ENCODE results near the gene LRRC1.
A peak's percentile ranks its signal among the peaks of the same experiment; 100 is the strongest.
"Not testable (repeated sequence)": the region's sequence is repeated elsewhere in the genome, so short reads cannot be mapped to it uniquely, and the experiment has no call there.

The LRRC1 gene

DNA sequence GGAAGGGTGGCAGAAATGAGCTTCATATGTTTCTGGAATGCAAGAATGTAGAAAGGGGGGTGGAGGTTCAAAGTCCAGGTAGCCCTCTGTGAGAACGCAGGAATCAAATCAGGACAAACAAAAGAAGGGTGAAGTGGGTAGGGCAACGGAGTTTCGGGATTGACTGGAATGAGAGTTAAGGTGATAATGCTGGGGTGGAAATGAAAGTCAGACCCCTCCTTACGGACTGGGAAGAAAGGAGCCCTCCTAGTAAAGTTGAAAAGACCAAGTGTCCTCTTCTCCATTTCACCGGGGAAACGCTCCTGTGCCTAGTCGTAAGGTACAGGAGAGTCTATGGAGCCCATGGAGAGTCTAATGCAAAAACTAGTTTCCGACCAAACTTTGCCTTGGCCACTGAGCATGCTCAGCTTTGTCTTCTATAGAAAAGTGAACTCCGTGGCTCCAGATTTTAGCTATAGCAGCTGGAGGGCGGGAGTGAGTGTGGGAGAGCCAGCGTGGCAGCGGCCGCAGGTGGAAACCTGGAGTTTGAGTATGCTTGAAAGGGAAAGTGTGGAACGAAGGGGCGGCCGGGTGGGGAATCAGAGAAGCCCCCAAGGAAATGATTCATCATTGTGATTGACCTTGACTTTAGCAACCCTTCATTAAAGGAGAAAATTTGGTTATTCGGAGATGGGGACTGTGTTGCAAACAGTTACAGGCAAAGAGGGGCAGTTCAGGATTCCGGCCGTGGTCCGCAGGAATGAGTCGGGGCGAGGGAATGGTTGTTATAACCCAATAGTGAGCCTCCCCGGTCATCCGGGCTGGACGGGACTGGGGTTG, 1.3 kb upstream of the LRRC1 start:
- DNase-seq = peak; percentile 68

DNA sequence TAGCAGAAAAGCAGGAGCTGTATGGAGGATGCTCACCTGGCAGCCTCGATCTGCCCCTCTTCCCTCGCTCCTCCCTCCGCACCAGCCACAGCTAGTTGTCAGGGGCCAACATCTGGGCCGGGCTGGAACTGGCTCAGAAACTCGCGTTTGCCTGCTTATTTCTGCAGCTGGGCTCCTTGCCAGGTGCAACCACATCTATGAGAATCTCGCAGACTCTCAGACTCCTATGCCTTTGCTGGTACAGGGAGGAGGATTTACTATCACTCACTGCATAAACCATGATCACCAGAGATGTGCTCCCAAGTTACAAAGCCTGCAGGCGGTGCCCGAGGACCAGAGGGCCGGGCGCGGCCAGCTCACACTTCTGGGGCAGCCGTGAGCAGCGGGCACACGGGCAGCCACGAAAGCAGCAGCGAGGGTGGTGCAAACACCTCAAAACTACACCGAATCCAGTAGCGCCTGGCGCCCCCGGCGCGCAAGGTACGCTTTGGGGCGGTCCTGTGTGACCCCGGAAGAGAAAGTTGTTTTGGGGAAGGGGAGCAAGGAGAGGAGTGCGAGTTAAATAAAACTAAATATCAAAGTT, 577 bp upstream of the LRRC1 start:
- DNase-seq = no peak

DNA sequence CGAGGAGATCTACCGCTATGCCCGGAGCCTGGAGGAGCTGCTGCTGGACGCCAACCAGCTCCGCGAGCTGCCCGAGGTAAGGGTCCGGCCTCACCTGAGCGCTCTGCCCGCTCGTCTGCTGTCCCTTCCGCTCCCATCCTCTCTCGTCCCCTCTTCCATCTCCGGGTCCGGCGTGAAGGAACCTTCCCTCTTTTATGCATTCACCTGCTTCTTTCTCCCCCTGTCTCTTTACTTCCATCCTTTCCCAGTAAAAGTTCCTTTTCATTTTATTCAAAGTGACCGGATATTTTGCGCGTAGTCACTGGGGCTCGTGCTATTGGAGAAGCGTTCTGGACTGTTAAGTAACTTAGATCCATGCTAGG, 516 bp downstream of the LRRC1 start:
- no peak for DNase-seq

DNA sequence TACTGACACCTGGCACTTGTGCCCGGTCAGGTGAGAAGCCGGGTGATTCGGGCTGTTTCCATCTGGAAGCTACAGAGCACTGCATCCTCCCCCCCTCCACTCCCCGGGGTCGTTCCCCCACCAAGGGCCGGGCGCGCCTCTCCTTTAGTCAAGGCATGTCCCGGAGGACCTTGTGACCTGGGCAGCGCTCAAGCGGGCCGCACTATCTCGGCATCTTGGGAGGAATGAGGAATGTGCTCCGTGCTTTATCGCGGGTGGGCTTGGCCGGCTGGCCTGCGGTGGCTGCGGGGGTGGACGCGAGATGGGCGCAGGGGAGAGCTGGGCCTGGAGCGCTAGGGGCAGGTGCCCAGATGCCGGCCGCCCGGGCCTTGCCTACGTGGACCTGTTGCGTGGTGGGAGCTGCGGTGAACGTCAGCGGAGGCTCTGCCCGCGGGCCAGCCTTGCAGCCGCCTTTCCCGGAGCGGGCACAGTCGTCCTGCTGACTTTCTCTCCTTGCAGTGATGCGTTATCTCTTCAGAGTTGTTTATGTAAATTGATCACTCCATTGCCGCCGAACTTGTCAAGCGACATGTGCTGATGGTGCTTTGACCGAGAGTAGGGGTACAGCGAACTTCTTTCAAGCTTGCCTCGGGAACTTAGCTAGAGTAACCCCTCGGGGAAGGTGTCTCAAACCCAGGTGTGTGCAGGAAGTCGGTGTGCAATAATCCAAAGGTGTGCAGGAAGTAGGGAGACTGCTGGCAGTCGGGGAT, 1.1 kb downstream of the LRRC1 start:
- no peak for DNase-seq

DNA sequence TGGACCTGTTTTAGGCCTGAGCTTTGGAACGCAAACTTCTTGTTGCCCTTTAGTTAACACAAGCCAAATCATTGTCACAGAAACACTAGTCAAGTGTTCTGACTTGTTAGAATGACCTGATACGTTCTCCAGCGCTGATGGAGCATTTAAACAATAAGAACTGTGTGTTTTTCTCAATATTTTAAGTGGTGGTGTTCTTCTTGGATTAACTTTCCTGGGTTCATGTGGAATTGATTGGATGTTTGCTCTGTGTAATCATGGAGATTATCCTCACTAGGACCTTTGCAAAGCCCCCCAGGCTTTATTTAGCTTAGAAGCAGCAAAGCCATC, 1.6 kb downstream of the LRRC1 start:
- DNase-seq = no peak

DNA sequence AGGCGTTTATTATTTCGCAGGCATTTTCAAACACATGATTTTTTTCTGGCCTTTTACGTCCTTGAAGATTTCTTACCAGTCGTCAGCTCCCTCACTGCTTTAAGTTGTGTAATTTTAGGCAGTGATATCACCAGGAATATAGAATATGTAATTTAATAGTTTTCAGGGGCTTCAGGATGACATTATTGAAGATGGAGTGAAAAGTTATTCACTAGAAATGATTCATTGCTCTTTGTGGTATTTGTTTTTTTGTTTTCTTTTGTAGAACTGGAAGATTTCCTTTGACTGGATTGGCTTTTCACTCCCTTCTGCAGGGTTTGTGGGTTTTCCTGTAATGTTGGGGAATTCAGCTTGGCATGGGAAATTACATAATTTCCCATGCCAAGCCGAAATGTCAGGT, 2.0 kb downstream of the LRRC1 start:
- DNase-seq = no peak

DNA sequence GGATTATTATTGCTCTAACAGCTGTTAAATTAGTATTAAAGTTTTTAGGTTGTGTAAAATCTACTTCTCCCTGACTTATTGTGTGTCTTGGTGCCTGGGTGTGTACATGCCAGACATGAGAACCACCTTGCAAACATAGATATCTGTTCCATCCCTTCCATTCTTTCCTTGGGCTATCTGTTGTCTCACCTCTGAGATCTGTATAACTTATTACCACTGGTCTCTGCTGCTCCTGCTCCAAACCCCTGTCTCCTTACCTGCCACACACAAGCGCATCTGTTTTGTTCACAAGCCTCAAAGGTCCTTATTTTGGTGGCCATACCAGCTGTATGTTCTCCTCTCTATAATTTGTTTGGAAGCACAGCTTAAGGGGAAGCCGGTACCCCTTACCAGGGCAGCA, 2.5 kb downstream of the LRRC1 start:
- no peak for DNase-seq

DNA sequence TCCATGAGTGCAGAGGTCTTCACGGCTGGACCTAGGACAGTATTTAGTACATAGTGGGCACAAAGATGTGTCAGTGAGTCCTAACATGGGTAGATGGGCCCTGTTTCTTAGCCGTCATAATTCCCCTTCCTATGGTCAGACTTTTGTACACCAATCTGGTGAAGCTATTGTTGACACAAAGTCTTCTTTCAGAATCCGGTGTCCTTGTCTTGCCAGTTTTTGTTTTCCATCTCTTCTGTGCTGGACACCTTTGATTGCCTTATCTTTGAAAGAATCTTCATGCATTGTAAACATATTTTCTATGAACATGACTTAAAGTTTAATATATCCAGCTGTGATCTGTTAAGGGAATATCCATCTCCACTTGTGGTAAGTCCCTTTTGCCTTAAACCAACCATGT, 4.5 kb downstream of the LRRC1 start:
- DNase-seq = no peak

DNA sequence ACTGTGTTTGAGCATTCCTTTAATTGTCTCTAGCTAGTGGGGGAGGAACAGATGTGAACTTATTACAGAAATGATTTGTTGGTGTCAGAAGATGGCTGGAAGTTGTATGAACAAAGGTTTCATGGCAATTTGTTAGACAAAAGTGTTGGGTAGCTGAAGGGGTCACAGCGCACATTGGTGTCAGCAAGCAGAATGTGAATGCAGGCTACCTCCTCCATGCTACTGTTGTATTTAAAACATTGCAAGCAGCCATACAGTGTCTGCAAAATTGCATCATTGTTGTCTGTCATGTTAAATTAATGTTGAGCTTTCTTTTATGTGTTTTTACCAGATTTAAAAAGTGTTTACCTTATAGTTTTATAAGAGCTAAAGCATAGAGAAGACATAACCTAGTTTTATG, 6.2 kb downstream of the LRRC1 start:
- no peak for DNase-seq

DNA sequence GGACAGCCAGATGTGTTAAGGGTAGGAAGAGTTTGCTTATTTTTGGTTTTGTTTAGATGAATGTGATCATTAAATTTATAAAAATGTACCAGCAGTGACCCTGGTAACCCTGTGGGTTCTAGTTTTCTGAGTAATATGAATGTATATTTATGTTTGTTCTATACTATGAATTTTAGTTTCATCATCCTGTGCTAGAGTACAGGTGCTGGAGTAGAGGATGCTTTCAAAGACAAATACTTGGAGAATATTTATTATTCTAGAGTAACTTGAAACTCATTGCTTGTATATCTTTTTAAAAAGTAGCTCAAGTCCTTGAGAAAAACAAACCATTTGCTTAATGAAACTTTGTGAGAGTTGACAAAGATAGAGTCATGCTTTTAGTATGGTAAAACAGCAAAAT, 7.8 kb downstream of the LRRC1 start:
- no peak for DNase-seq

DNA sequence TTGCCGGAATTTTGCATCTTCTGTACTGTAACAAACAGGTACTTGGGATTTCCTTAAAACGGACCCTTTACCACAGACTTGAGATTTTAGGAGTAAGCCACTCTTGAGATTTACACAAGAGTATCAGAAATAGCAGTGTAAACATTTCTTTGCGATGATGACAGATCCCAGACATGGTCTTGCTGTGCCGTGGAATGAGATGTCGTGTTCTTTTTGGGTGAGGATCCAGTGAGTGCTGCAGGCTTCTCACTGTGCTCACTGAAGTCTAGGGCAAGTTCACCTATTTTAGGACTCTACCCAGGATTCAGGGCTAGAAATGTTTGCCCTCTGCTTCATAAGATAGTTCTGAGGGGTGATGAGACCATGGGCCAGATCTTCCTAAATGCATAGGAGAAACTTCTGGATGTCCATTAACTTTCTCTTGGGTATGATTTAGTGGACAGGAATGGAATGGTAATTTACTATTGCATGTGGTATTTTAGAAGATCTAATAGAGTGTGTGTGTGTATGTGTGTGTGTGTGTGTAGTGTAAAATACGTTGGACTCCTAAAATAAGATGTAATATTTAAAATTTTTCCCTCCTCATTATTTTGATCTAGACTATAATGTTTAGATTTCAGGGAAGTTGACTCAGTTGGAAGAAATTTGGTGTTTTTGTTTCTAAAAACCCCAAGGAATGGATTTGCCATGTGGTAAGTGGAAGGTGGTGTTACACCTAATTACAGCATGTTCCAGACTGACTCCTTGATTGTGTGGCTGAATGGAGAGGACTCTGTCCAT, 8.5 kb downstream of the LRRC1 start:
- DNase-seq = no peak

DNA sequence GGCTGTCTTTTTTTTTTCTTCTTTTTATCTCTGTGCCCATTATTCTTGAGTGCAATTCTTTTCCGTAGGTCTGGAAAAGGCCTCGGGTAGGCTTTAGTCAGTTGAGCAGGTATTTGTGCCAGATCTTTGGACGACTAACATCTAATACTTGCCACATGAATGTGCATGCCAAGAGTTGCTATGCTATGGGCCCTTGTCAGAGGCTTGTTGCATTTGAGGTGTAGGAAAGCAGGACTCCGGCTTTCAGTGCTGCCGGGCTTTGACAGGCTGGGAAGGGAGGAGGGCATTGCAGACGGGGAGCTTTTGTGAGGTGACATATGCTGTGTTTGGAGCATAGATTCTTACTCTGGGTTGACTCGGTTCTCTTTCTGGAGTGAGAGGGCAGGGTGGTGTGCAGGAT, 10.2 kb downstream of the LRRC1 start:
- DNase-seq = no peak

DNA sequence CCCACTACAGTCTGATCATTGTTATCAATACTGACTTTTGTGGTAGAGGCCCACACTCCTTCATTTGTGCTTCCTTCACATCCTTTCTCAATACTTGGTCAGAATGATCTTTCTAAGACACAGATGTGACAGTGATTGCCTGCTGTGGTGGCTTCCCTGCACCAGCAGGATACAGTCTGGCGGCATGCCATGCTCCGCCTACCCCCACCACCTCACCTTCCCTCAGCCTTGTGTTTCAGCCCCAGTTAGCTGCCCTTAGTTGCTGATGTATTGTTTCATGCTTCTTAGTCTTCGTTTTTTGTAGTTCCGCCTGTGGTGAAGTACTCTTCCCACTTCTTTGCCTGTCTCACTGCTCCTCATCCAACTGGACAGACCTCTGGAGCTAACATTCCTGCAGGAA, 10.9 kb downstream of the LRRC1 start:
- DNase-seq = no peak

DNA sequence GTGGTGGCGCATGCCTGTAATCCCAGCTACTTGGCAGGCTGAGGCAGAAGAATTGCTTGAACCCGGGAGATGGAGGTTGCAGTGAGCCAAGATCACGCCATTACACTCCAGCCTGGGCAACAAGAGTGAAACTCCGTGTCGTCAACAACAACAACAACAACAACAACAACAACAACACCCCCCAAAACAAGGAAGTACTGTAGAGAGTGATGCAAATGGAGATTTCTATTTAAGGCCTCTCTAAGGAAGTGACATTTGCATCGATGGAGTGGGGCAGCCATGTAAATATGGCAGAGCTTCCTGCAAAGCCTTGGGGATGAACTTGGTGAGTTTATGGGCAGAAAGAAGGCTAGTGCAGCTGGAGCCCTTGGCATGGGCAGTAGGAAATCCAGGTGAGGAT, 12.8 kb downstream of the LRRC1 start:
- not testable (repeated sequence) for DNase-seq

DNA sequence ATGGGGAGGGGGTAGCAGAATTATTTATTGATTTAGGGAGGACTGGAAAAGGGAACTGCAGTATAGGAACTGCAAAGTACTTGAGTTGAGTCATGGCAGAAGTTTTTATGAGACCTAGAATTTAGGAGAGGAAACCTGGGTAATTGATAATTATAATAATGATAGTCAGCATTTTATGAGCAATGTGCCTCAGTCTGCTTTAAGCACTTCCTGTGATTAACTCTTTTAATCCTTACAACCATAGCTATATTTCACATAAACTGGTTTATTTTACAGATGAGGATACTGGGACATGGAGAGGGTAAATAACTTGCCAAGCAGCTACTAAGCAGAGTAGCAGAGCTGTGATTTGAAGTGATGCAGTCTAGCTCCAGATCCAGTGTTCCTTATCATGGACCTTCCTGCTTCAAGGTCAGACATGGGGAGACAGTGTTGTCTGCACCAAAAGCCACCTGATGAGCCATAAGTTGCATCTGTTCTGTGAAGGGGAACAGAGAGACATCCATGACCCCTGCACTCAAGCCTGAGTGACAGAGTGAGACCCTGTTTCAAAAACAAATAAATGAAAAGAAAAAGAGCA, 13.6 kb downstream of the LRRC1 start:
- DNase-seq = no peak

DNA sequence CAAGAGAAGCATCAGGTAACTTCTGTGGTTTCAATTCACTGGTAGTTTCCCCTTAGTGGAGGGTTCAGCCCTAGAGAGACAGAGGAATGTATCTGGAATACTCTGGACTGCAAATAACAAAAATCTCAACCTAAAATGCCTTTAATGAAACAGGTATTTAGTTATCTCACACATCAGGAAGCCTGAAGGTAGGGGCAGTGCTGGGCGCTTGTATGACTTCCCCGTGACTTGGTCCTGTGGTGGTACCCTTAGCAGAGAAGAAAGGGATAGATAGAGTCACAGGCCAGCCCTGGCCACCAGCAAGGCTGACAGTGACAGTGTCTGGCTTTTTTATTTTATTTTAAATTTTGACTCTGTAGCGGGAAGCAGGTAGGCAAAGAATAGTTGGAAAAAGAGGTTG, 14.9 kb downstream of the LRRC1 start:
- no peak for DNase-seq

DNA sequence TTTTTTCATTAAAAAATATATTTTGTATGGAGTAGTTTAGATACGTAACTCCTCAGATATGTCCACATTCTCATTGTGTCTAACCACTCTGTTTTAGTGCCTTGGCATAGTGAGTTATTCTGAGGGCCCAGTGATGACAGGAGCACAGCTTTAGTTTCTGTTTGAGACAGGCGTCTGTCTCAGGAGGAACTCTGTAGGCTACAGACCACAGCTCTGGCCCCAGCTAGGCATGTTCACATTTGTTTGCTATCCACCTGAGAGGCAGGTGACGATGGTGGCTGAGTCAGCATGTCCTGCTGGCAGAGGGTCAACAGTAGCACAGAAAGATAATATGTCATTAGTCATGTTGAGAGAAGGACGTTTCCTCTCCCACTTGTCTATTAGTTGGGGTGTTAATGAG, 16.3 kb downstream of the LRRC1 start:
- no peak for DNase-seq

DNA sequence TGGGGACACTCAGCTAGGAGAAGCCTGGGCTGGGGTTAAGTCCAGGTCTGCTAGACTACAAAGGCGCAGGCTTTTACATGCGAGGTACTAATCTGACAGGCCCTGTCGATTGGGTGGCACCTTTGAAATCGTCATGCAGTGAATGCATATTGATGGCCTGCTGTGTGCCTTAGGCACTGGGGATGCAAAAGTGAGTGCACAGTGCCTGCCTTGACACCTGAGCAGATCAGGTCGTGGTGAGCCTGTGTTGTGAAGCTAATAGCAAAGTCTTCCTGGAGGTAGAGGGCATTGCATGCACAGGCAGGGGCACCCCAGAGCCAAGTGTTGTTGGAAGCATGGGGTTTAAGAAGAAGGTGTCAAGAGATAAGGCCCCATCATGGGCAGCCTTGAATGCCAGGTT, 16.9 kb downstream of the LRRC1 start:
- no peak for DNase-seq

DNA sequence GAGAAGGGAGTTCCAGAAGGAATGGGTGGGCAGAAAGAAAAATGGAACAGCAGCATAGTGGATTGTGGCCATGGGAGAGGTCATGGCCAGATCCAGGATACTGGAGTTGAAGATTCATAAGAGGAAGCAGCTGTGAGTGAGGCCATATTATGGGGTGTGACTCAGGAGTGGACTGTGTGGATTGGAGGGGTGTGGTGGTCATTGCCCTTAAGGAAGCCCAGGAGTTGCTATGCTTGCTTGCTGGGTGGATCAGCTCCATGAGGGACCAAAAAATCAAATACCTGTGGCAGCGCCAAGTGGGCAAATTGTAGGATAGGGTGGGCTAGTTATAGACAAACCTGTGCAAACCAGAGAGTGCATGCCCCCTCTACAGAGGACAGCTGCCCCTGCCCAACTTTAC, 18.3 kb downstream of the LRRC1 start:
- no peak for DNase-seq

DNA sequence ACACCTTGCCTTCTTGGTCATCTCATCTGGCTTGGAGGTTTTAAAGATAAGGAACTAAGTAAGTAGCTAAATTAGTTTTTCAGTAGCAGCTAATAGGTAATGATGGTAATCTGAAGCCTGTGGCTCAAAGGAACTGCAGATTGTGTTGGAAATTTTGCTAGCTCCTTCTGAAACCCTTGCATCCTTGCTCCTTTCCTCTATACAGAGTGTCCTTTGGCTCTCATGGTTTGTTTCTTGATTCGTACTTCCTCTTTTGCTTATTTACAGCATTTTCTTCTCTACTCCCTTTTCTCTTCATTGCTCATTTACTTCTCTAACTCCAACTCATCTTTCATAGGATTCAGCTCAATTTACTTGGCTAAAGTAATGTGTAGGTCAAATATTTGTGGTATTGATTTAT, 19.0 kb downstream of the LRRC1 start:
- DNase-seq = no peak

DNA sequence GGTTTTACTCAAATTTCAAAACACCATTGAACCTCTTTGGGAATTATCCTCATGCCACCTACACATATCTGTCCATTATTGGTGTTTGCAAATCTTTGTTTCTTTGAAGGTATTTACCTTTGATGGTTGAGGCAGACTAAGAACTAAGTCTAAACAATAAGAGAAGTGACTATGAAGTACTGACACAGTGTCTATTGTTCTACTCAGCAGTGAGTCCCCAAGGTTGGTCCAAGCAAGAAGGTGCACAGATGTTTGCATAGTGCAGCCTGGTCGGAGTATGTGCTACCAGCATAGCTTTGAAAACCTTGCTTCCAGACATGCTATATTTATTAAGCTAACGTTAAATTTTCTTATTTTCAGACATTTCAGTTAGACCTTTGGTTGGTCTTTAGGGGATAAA, 19.5 kb downstream of the LRRC1 start:
- no peak for DNase-seq

DNA sequence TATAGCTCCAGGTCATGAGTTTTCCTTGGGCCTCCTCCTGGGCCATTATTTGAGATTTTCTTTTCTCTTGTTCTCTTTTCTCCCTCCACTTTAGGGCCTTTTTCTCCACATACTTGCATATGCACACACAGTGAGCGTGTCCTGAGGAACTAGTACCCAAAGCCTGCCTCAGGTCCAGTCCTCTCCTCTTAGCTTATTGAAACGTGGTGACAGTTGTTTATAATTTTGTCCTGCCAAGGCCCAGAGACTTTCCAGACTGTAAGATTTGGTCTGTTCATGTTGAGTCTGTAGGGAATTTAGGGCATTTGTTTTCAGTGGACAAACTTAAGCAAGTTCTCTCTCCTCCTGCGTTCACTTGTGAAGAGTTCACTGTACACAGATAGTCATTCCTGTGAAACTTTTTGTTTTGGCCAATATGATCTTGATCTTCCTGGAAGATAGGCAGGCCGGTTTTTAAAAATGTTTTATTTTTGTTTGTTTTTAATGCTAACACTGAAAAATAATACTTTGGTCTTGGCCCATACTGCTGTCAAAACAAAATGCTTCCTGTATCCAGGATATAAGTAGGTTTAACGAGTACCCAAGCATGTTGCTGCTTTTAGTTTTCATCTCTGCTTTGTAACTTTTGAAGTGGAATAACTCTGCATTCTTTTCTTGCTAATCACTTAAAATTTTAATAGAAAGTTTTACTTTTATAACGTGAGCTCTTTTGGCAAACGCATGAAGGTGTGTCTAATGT, 20.7 kb downstream of the LRRC1 start:
- no peak for DNase-seq
